Measurements from ENCODE around the gene BMPER. TPM values are rescaled to one million over a fixed set of nuclear protein-coding genes. Genes with fewer than 3 reads are reported as not detected.

Gene BMPER
- total and polyA plus RNA-seq, 10 of the 15 experiments (the other 5 are each of a cell fraction or from before 2014, with no cell fraction given), result 0.02 to 0.08 TPM; not detected in 8

DNA sequence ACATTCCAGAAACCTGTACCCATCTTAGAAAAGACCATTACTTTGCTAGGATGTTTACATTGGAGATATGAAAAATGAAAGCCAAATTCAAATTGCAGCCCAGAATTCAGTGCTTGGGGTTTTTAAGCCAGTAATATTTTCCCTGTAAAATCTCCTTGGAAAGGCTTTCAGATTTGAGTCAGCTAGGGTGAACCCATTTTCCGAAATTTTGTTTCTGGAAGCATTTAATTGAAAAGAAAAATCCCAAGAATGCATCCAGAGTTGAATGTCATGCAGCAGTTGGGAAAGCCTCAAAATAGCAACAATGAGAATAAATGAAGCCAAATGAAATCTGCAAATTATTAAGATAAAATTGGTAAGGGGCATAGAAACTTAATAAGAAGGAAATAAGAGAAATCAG lies 106.4 kb downstream of the BMPER start:
- no peaks in the 10 kb centered on the region for H3K27me3 ChIP-seq (replicated peaks in 1 of 2; ENCODE audit: control insufficient read depth in 2 of 2, insufficient read depth in 2 of 2, low read length in 1 of 2)
- DNase-seq (ENCODE audit: low read depth, low spot score) (no peak), FAIRE-seq (no peak), ATAC-seq (no peak)
- no peaks in the 10 kb centered on the region for H3K79me2 ChIP-seq (ENCODE audit: control insufficient read depth, insufficient read depth, low read length)
- ChIA-PET SMC1A (ENCODE audit: uncharacterized antibody, unreplicated experiment) (no interaction called here), CTCF (no interaction called here), RAD21 (ENCODE audit: unreplicated experiment) (no interaction called here), POLR2A (no interaction called here)
- no TSS peak for BruUV-seq (replicated peaks)
- intact Hi-C loops (cut with micrococcal nuclease; ENCODE audit: unreplicated experiment), result no loop called here
- no peaks in the 10 kb centered on the region for H3K9me3 ChIP-seq (replicated peaks; ENCODE audit: control insufficient read depth, insufficient read depth, low read length)
- 0% methylated on average over 1 of the region's 1 CpG for WGBS (ENCODE audit: insufficient coverage, insufficient replicate concordance, low lambda C conversion rate, missing lambda C conversion rate)
- H3K27ac ChIP-seq (ENCODE audit: control insufficient read depth, insufficient read depth), result no peak overlapping the region
- no peaks in the 10 kb centered on the region for H3K36me3 ChIP-seq (ENCODE audit: control insufficient read depth in 2 of 2, insufficient read depth in 2 of 2, low read length in 1 of 2)
- no peak overlapping the region for H2AFZ ChIP-seq (ENCODE audit: control insufficient read depth, low read depth, low read length)
- no peak overlapping the region for H3K4me2 ChIP-seq (ENCODE audit: control insufficient read depth, insufficient read depth)
- no peak overlapping the region for H3K9ac ChIP-seq (ENCODE audit: control insufficient read depth, insufficient read depth, low read length)
- H4K20me1 ChIP-seq (ENCODE audit: control insufficient read depth, insufficient read depth), result no peaks in the 10 kb centered on the region
- no peaks in the 10 kb centered on the region for H3K4me1 ChIP-seq (ENCODE audit: control insufficient read depth, insufficient read depth, low read length)
- no peak for TF ChIP-seq ZNF622 (IDR thresholded peaks at IDR 0.05)
- no peak for TF ChIP-seq RUNX3 (IDR thresholded peaks at IDR 0.05; ENCODE audit: low read length)
- no peak overlapping the region for H3K4me3 ChIP-seq
- in situ Hi-C loops (cut with MboI), result no loop called here

DNA sequence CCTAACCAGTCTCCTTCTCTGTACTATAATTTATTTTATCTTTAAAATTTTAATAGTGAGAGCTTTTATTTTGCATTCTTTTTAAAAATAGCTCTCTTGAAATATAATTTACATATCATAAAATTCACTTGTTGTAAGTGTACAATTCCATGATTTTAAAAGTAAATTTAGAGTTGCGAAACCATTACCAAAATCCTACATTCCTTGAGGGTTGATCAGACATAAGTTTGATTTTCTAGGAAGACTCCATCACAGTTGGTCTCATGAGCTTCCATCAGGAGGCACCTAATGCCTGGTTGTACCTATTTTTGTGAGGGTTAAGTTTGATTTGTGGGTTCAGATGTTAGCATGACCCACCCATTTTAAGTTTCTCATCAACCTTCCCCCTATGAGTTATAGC lies 108.1 kb downstream of the BMPER start:
- Histone ChIP-seq H3K9ac (ENCODE audit: control insufficient read depth, insufficient read depth, low read length) (no peak overlapping the region), H3K4me1 (ENCODE audit: control insufficient read depth, insufficient read depth, low read length) (no peaks in the 10 kb centered on the region), H3K79me2 (ENCODE audit: control insufficient read depth, insufficient read depth, low read length) (no peaks in the 10 kb centered on the region), H3K9me3 (replicated peaks; ENCODE audit: control insufficient read depth, insufficient read depth, low read length) (no peaks in the 10 kb centered on the region), H3K4me3 (no peak overlapping the region), H3K36me3 (ENCODE audit: control insufficient read depth in 2 of 2, insufficient read depth in 2 of 2, low read length in 1 of 2) (no peaks in the 10 kb centered on the region), H3K4me2 (ENCODE audit: control insufficient read depth, insufficient read depth) (no peak overlapping the region), H4K20me1 (ENCODE audit: control insufficient read depth, insufficient read depth) (no peaks in the 10 kb centered on the region), H3K27me3 (replicated peaks in 1 of 2; ENCODE audit: control insufficient read depth in 2 of 2, insufficient read depth in 2 of 2, low read length in 1 of 2) (no peaks in the 10 kb centered on the region), H2AFZ (ENCODE audit: control insufficient read depth, low read depth, low read length) (no peak overlapping the region), H3K27ac (ENCODE audit: control insufficient read depth, insufficient read depth) (no peak overlapping the region)
- RAD21 ChIA-PET (ENCODE audit: unreplicated experiment), result no interaction called here
- SMC1A ChIA-PET (ENCODE audit: uncharacterized antibody, unreplicated experiment), result no interaction called here
- CTCF ChIA-PET, result interaction anchor here (1.5 kb wide), 1 partner anchor 9 kb away, joined by 5 read pairs; no protein-coding TSS in a partner anchor
- no TSS peak for BruUV-seq (replicated peaks)
- no peak for FAIRE-seq
- in situ Hi-C loops (cut with MboI), result no loop called here
- no peak for TF ChIP-seq MTA3 (IDR thresholded peaks at IDR 0.05; ENCODE audit: borderline replicate concordance, low read length)
- TF ChIP-seq KLF5 (IDR thresholded peaks at IDR 0.05; ENCODE audit: partially characterized antibody), result no peak
- TF ChIP-seq IKZF2 (IDR thresholded peaks at IDR 0.05), result no peak
- WGBS (ENCODE audit: insufficient coverage, insufficient replicate concordance, low lambda C conversion rate, missing lambda C conversion rate), result 36% methylated on average over 1 of the region's 1 CpG
- intact Hi-C loops (cut with micrococcal nuclease; ENCODE audit: unreplicated experiment), result no loop called here
- no peak for DNase-seq (ENCODE audit: low read depth, low spot score)
- no peak for ATAC-seq
- POLR2A ChIA-PET, result no interaction called here
